GM10847 (cell line): ENCODE results near the gene FLCN.

Experiments
- POLR2A ChIP-seq: IDR thresholded peaks from 2 replicates; pipeline ENCODE4 v1.6.1; 2011; ENCODE audit not compliant: insufficient read length; ENCODE audit errors: extremely low read depth

The FLCN gene

GRCh38 chr17:17241656-17242055 lies 4.7 kb upstream of the FLCN start:
- TF ChIP-seq POLR2A = no peak

GRCh38 chr17:17239832-17240231 lies 2.9 kb upstream of the FLCN start:
- TF ChIP-seq POLR2A = no peak

- no peak for TF ChIP-seq POLR2A
These were observed 508 bp downstream of the FLCN start for GRCh38 chr17:17236295-17237025.

GRCh38 chr17:17235212-17236174 lies 1.5 kb downstream of the FLCN start:
- TF ChIP-seq POLR2A = no peak

GRCh38 chr17:17232303-17232621 lies 4.7 kb downstream of the FLCN start:
- no peak for TF ChIP-seq POLR2A

GRCh38 chr17:17231621-17232302 lies 5.2 kb downstream of the FLCN start:
- no peak for TF ChIP-seq POLR2A

- no peak for TF ChIP-seq POLR2A
These were observed 7.3 kb downstream of the FLCN start for GRCh38 chr17:17229416-17230384.

GRCh38 chr17:17228521-17229279 lies 8.3 kb downstream of the FLCN start:
- TF ChIP-seq POLR2A = no peak

GRCh38 chr17:17227608-17228520 lies 9.1 kb downstream of the FLCN start:
- TF ChIP-seq POLR2A = no peak

GRCh38 chr17:17226451-17227265 lies 10.3 kb downstream of the FLCN start:
- TF ChIP-seq POLR2A = no peak

- no peak for TF ChIP-seq POLR2A
These were observed 11.1 kb downstream of the FLCN start for GRCh38 chr17:17225901-17226300.

- no peak for TF ChIP-seq POLR2A
These were observed 12.8 kb downstream of the FLCN start for GRCh38 chr17:17224137-17224536.
